Measurements from ENCODE around the gene FAM120A. TPM values are rescaled to one million over a fixed set of nuclear protein-coding genes. Genes with fewer than 3 reads are reported as not detected.

Gene FAM120A
- total RNA-seq, 4 donors from 2014 or later = 68.7 to 105 (median 90.2) TPM

DNA sequence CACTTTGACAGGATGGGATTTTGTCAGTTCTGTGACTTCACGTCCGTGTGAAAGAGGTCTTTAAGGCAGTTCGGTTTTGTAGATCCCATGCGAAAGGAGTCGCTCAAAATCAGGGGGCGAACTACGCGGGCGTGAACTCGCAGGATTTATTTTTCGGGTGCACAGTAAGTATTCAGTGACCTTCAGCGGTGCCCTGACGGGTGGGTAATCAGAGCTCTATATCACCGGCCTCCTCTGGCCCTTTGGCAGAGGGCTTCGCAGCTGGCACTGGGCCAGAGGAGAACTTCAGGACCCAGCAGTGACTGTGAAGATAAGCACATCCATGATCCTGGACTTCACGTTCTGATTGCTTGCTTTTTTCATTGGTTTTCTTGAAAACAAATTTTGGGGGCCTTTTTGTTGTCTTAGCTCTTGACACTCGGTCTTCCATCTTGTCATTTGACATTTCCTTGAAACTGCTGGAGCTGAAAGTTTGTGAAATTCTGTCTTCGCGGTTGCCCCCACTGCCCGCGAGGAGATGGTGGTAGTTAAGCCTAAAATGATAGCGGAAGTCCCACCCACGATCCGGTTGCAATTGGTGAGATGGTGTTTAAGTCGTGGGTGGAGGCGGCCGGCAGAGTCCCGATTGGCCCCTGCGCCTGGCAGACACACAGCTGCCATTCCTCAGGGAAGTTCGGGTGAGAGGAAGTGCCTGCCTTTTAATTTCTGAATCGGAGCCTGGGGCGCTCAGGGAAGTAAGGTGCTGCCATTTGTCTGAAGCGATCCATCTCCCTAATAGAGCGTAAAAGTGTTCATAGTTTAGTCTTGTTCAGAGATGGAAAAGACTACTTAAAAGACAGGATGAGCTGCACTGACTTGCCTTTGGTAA is 1.8 kb downstream of the FAM120A start, which contains the start of gene FAM120AOS:
Gene FAM120AOS (minus strand): TSS at position 535 of the 868 bp plus-strand sequence. CDS start 872 bp downstream, outside the sequence.
- TF ChIP-seq, protein P1, sequence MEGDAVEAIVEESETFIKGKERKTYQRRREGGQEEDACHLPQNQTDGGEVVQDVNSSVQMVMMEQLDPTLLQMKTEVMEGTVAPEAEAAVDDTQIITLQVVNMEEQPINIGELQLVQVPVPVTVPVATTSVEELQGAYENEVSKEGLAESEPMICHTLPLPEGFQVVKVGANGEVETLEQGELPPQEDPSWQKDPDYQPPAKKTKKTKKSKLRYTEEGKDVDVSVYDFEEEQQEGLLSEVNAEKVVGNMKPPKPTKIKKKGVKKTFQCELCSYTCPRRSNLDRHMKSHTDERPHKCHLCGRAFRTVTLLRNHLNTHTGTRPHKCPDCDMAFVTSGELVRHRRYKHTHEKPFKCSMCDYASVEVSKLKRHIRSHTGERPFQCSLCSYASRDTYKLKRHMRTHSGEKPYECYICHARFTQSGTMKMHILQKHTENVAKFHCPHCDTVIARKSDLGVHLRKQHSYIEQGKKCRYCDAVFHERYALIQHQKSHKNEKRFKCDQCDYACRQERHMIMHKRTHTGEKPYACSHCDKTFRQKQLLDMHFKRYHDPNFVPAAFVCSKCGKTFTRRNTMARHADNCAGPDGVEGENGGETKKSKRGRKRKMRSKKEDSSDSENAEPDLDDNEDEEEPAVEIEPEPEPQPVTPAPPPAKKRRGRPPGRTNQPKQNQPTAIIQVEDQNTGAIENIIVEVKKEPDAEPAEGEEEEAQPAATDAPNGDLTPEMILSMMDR (IDR thresholded peaks at IDR 0.05; ENCODE audit: low read depth) = no peak

DNA sequence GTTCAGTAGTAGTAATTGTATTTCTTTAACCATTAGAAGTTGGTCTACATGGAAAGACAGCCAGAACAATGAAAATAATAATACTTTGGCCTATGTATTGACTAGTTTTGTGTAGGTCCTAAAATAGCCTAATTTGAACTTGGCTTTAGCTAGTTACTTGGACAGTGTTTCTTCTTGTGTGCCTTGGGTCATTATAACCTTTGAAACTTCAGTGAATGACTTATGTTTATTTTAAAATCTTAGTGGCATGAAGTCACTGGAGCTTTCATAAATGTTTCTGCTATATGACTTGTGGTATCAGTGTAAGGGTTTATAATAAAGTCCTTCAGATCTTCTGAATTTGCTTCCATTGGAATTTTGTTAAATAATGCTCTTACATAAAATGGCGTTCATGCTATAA is 4.5 kb downstream of the FAM120A start:
- TF ChIP-seq, protein P1 (IDR thresholded peaks at IDR 0.05; ENCODE audit: low read depth) = no peak

DNA sequence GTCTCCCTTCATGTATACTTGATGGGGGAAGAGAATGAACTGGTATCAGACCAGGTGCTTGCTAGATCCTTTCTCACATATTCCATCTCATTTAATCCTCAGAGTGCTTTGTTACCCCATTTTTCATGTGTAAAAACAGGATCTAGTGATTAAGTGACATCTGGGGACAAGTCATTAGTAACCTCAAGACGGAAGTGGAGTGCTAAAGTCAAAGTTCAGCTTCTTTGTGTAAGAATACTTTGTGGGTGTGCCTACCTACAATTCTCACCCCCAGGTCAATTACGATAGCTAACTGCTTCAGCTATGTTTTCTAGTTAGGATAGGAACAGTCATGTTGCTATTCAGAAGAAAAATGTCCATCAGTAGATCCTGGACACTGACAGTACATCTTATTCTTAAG is 5.0 kb downstream of the FAM120A start:
- TF ChIP-seq, protein P1 (IDR thresholded peaks at IDR 0.05; ENCODE audit: low read depth) = no peak

DNA sequence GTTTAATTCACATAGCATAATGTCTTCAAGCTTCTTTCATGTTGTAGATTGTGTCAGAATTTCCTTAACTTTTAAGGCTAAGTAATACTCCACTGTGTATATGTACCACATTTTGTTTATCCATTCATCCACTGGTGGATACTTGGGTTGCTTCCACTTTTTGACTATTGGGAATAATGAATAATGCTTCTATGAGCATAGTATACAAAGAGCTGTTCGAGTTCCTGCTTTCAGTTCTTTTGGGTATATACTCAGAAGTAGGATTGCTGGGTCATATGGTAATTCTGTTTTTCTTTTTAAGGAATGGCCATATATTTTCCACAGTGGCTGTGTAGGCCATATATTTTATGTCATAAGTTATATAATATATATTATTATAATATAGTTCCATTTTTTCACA is 5.5 kb downstream of the FAM120A start:
- TF ChIP-seq, protein P1 (IDR thresholded peaks at IDR 0.05; ENCODE audit: low read depth) = no peak

DNA sequence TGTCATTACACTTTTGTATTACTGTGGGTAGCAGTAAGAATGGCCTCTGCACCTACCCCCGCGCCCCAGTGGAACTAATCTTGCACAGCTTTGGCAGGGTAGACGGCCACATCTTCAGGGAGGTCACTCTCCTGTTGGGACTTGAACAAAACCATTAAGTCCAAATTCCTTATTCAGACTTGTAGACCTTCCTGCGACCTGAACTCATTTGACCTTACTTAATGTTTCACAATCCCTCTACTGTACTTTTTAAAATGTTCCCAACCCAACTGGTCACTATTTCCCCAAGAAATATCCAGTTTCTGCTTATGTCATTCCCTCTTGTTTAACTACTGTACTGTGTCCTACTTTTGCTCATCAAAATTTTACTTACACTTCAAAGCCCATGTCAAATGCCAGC is 7.2 kb downstream of the FAM120A start:
- TF ChIP-seq, protein P1 (IDR thresholded peaks at IDR 0.05; ENCODE audit: low read depth) = no peak

DNA sequence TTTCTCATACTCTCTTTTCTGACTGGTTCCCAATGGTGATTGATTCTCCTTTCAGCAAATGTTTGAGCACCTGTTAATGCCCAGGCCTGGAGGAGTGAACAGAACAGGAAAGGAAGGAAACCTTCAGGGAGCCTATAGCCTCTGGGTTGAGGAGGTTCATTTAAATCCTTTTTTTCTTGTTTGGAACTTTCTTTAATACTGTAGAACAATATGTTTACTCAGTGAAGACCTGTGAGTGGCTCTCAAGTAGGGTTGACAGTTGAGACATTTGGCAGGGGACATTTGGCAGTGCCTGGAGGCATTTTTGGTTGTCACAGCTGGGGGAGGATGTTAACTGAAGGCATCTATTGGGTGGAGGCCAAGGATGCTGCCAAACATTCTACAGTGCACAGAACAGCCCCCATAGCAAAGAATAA is 8.0 kb downstream of the FAM120A start:
- TF ChIP-seq, protein P1 (IDR thresholded peaks at IDR 0.05; ENCODE audit: low read depth) = no peak

DNA sequence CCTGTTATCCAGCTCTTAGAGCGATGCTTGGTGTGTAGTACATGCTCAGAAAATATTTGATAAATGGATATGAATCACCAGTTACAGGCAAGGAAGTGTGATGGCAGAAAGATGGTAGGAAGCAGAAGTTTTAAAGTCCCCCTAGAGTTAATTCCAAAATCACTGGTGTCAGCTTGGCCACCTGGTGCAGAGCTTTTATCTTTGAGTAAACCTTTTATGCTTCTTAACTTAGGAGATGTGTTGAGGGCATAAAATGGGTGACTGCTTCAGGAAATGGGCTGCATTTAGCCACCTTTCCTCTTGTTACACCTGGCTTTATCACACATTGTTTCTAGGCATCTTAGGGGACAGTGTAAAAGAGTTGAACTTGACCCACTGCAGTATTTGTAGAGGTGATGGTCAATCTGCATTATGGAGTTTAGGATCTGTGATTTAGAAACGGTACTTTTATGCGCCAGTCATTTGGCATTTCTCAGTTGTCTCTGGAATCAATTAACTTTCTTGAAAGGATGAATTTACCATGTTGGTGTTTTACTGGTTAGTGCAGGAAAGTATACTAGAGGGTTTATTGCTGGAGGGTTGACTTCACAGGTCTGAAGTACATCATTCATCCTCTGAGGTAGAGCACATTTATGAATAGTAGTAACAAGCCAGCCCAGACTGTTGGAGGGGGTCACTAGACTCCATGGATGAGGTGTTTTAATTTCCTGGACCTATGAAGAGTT is 9.4 kb downstream of the FAM120A start:
- TF ChIP-seq, protein P1 (IDR thresholded peaks at IDR 0.05; ENCODE audit: low read depth) = no peak
